ENCODE data around the gene USP48. TPM values are rescaled to one million over a fixed set of nuclear protein-coding genes. Genes with fewer than 3 reads are reported as not detected.

Gene USP48
- total RNA-seq, 2 experiments from 2014 or later: 73.3 to 76.0 TPM

DNA sequence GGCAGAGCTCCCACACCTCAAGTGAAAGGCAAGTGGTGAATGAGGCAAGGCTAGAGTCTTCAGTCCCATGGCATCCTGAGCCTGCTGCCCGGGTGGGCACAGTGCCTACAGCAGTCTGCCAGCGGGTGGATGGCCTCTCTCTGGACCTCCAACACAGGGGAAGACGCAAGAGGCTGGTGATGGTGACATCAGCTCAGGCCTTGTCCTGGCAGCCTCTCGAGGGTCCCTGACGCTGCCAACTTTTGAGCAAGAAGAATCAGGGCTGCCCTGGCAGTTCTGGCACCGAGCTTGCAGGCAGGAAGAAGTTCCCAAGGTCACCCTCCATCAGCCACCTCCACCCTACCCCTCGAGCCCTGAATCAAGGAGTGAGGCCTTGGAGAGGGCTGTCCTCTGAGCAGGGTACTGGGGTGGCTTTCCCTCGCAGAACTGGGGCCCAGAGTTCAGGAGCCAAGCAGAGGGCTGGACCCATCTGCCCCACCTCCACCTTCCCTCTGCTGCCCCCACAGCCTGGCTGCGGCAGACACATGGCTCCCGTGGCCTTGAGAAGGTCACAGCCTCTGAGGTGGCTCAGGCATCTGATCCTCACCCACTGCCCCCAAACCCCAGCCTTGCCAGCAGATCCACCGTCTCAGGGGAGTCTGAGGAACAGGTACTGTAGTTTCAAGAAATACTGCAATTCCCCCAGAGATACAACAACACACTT, 119.5 kb downstream of the USP48 start:
- H3K27me3 Mint-ChIP-seq: peaks cover 71% of the 10 kb centered on the region
- H3K4me1 ChIP-seq (ENCODE audit: insufficient read depth, low read length): peaks cover 17% of the 10 kb centered on the region
- no peak for ATAC-seq (ENCODE audit: poor library complexity)
- intact Hi-C loops (cut with DNase I, micrococcal nuclease): no loop called here
- peaks cover 40 to 54% of the 10 kb centered on the region in 2 experiments for H3K27me3 ChIP-seq (ENCODE audit: control insufficient read depth in 1 of 2, insufficient read depth in 2 of 2, low read length in 2 of 2)
- no peaks in the 10 kb centered on the region for H3K36me3 Mint-ChIP-seq (ENCODE audit: low read depth)
- peaks cover 0 to 23% of the 10 kb centered on the region in 2 experiments for H3K9me3 ChIP-seq (ENCODE audit: control insufficient read depth in 1 of 2, insufficient read depth in 1 of 2, low read length in 2 of 2)
- H3K27ac ChIP-seq (ENCODE audit: low read depth in 1 of 2, low read length in 2 of 2): no peak overlapping the region
- no peak overlapping the region for H3K4me3 Mint-ChIP-seq
- CTCF ChIA-PET: no interaction called here
- H3K27ac Mint-ChIP-seq: no peak overlapping the region
- TF ChIP-seq, protein P1, sequence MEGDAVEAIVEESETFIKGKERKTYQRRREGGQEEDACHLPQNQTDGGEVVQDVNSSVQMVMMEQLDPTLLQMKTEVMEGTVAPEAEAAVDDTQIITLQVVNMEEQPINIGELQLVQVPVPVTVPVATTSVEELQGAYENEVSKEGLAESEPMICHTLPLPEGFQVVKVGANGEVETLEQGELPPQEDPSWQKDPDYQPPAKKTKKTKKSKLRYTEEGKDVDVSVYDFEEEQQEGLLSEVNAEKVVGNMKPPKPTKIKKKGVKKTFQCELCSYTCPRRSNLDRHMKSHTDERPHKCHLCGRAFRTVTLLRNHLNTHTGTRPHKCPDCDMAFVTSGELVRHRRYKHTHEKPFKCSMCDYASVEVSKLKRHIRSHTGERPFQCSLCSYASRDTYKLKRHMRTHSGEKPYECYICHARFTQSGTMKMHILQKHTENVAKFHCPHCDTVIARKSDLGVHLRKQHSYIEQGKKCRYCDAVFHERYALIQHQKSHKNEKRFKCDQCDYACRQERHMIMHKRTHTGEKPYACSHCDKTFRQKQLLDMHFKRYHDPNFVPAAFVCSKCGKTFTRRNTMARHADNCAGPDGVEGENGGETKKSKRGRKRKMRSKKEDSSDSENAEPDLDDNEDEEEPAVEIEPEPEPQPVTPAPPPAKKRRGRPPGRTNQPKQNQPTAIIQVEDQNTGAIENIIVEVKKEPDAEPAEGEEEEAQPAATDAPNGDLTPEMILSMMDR (IDR thresholded peaks at IDR 0.05): no peak
- no peaks in the 10 kb centered on the region for H3K9me3 Mint-ChIP-seq
- no peak overlapping the region for H3K4me3 ChIP-seq (ENCODE audit: low read length)
- no peaks in the 10 kb centered on the region for H3K36me3 ChIP-seq (ENCODE audit: insufficient read depth, low read length)
- POLR2A ChIA-PET: no interaction called here
- DNase-seq: peak in 2 of 14 experiments; percentile 6 to 17
- H3K4me1 Mint-ChIP-seq (ENCODE audit: low read depth): peaks cover 6% of the 10 kb centered on the region

DNA sequence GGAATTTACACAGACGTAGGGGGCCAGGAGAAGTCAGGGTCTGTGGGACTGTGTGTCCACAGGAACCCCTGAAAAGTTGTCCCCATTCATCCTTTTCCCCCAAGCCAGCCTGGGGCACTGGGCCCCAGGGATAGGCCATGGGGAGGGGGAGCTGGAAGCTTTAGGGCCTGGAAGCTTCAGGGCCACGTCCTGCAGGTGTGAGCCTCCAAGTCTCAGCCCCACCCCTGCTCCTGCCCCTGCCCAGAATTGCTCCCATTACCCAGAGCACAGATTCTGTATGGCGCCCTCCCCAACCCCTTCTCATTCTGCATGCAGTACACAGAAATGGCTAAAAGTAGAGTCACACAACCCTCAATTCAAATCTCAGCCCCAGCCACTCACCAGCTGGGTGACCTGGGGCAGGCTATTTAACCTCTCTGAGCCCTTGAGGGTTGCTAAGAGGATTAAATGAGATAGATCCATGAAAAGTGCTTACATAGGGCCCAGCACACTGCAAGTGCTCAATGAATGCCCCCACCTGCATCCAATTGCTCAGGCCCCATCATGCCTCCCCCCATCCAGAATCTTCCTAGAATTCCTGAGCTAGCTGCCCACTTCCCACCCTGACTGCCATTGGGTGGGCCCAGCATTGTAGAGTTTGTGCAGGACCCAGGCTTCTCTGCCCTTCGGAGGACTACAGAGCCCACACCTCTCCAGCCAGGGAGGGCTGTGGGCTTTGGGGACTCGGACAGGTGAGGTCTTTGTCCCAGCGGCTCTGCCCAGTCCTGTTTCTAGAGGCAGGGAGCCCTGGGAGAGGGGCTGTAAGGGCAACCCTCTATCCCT, 120.3 kb downstream of the USP48 start:
- Mint-ChIP-seq H3K36me3 (ENCODE audit: low read depth) (no peaks in the 10 kb centered on the region), H3K27ac (no peak overlapping the region), H3K4me3 (no peak overlapping the region), H3K9me3 (no peaks in the 10 kb centered on the region), H3K27me3 (peaks cover 63% of the 10 kb centered on the region), H3K4me1 (ENCODE audit: low read depth) (peaks cover 6% of the 10 kb centered on the region)
- ChIA-PET POLR2A (no interaction called here), CTCF (no interaction called here)
- H3K36me3 ChIP-seq (ENCODE audit: insufficient read depth, low read length): no peaks in the 10 kb centered on the region
- DNase-seq: peak in 2 of 14 experiments; percentile 7 to 11
- H3K4me1 ChIP-seq (ENCODE audit: insufficient read depth, low read length): peaks cover 9% of the 10 kb centered on the region
- H3K27me3 ChIP-seq (ENCODE audit: control insufficient read depth in 1 of 2, insufficient read depth in 2 of 2, low read length in 2 of 2): peaks cover 32 to 47% of the 10 kb centered on the region in 2 experiments
- no peak overlapping the region for H3K4me3 ChIP-seq (ENCODE audit: low read length)
- peaks cover 0 to 15% of the 10 kb centered on the region in 2 experiments for H3K9me3 ChIP-seq (ENCODE audit: control insufficient read depth in 1 of 2, insufficient read depth in 1 of 2, low read length in 2 of 2)
- TF ChIP-seq, protein P1 (IDR thresholded peaks at IDR 0.05): no peak
- no peak for ATAC-seq (ENCODE audit: poor library complexity)
- intact Hi-C loops (cut with DNase I, micrococcal nuclease): no loop called here
- H3K27ac ChIP-seq (ENCODE audit: low read depth in 1 of 2, low read length in 2 of 2): no peak overlapping the region

DNA sequence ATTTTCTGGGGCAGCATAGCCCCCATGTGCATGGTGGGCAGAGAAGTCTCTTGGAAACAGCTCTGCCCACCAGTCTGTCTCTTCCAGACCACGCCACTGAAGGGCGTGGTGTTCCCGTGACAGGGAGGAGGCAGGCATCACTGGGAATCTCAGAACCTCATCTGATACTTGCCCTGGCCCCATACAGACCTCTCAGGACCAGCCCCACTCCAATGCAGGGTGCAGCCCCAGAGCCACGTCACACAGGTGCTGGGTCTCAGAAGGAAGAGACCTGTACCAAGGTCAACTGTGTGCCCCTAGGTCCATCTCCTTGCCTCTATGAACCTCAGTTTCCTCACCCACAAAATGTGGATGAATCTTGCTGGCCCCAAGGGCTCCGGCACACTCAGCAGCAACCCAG, 121.1 kb downstream of the USP48 start:
- DNase-seq: peak in 2 of 14 experiments; percentile 2 to 5
- no peak for ATAC-seq (ENCODE audit: poor library complexity)
- peaks cover 56% of the 10 kb centered on the region for H3K27me3 Mint-ChIP-seq
- intact Hi-C loops (cut with DNase I, micrococcal nuclease): no loop called here
- H3K36me3 Mint-ChIP-seq (ENCODE audit: low read depth): no peaks in the 10 kb centered on the region
- TF ChIP-seq, protein P1 (IDR thresholded peaks at IDR 0.05): no peak
- Histone ChIP-seq H3K4me1 (ENCODE audit: insufficient read depth, low read length) (peaks cover 8% of the 10 kb centered on the region), H3K27ac (ENCODE audit: low read depth in 1 of 2, low read length in 2 of 2) (no peak overlapping the region), H3K36me3 (ENCODE audit: insufficient read depth, low read length) (no peaks in the 10 kb centered on the region), H3K9me3 (ENCODE audit: control insufficient read depth in 1 of 2, insufficient read depth in 1 of 2, low read length in 2 of 2) (peaks cover 0 to 14% of the 10 kb centered on the region in 2 experiments), H3K4me3 (ENCODE audit: low read length) (no peak overlapping the region), H3K27me3 (ENCODE audit: control insufficient read depth in 1 of 2, insufficient read depth in 2 of 2, low read length in 2 of 2) (peaks cover 28 to 39% of the 10 kb centered on the region in 2 experiments)
- no peak overlapping the region for H3K4me3 Mint-ChIP-seq
- no peaks in the 10 kb centered on the region for H3K9me3 Mint-ChIP-seq
- ChIA-PET CTCF (no interaction called here), POLR2A (no interaction called here)
- peaks cover 6% of the 10 kb centered on the region for H3K4me1 Mint-ChIP-seq (ENCODE audit: low read depth)
- no peak overlapping the region for H3K27ac Mint-ChIP-seq

Data from CD4-positive, alpha-beta T cell (primary cell).